Measurements from ENCODE around the gene EFCC1. TPM values are rescaled to one million over a fixed set of nuclear protein-coding genes. Genes with fewer than 3 reads are reported as not detected.

Gene EFCC1
- polyA plus RNA-seq, 1 experiment, result 0.27 TPM

DNA sequence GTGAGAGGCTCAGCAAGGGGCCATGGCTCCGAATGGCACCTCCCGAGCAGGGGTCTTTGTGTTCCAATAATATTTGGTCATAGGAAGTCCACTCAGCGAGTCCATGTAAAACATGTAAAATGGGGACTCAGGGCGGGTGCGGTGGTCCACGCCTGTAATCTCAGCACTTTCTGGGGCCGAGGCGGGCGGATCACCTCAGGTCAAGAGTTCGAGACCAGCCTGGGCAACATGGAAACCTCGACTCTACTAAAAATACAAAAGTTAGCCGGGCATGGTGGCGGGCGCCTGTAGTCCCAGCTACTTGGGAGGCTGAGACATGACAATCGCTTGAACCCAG is 26.4 kb downstream of the EFCC1 start:
- H3K27me3 ChIP-seq (ENCODE audit: control insufficient read depth, insufficient read depth, low read length), result peaks cover 34% of the 10 kb centered on the region
- H3K27ac ChIP-seq (ENCODE audit: low read depth, low read length), result no peak overlapping the region
- ChIA-PET CTCF (interaction anchor here (1.1 kb wide), 1 partner anchor 57 kb away, joined by 5 read pairs; no protein-coding TSS in a partner anchor), POLR2A (interaction anchor here (1.3 kb wide), 1 partner anchor 222 kb away, joined by 5 read pairs; the partner anchor contains the start of gene COPG1)
- H3K4me3 ChIP-seq (ENCODE audit: low read depth, low read length), result no peak overlapping the region
- peaks cover 18% of the 10 kb centered on the region for H3K9me3 ChIP-seq (ENCODE audit: control insufficient read depth, insufficient read depth, low read length)
- TF ChIP-seq, protein P1, sequence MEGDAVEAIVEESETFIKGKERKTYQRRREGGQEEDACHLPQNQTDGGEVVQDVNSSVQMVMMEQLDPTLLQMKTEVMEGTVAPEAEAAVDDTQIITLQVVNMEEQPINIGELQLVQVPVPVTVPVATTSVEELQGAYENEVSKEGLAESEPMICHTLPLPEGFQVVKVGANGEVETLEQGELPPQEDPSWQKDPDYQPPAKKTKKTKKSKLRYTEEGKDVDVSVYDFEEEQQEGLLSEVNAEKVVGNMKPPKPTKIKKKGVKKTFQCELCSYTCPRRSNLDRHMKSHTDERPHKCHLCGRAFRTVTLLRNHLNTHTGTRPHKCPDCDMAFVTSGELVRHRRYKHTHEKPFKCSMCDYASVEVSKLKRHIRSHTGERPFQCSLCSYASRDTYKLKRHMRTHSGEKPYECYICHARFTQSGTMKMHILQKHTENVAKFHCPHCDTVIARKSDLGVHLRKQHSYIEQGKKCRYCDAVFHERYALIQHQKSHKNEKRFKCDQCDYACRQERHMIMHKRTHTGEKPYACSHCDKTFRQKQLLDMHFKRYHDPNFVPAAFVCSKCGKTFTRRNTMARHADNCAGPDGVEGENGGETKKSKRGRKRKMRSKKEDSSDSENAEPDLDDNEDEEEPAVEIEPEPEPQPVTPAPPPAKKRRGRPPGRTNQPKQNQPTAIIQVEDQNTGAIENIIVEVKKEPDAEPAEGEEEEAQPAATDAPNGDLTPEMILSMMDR (IDR thresholded peaks at IDR 0.05; ENCODE audit: low read depth, low read length), result no peak
- DNase-seq (ENCODE audit: low read depth, low spot score), result no peak

DNA sequence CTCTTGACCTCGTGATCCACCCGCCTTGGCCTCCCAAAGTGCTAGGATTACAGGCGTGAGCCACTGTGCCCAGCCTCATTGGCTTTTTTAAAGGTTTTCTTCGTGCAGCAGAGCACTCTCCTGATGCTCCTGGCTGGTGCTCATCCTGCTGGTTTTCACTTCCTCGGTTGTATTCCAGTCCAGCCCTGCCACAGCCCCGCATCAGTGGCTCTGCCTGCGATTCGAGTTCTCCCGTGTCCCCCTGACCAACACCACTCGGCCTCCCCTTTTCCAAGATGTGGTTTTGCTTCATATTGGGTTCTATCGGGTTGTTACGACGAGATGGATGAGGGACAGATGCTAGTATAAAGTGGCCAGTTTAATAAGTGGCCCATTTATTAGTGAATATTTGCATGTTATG is 27.8 kb downstream of the EFCC1 start:
- TF ChIP-seq, protein P1 (IDR thresholded peaks at IDR 0.05; ENCODE audit: low read depth, low read length), result no peak
- Histone ChIP-seq H3K9me3 (ENCODE audit: control insufficient read depth, insufficient read depth, low read length) (peaks cover 10% of the 10 kb centered on the region), H3K27me3 (ENCODE audit: control insufficient read depth, insufficient read depth, low read length) (peaks cover 40% of the 10 kb centered on the region), H3K27ac (ENCODE audit: low read depth, low read length) (no peak overlapping the region), H3K4me3 (ENCODE audit: low read depth, low read length) (no peak overlapping the region)
- DNase-seq (ENCODE audit: low read depth, low spot score), result no peak
- ChIA-PET CTCF (interaction anchor here (4.8 kb wide), 1 partner anchor 24 kb away, joined by 29 read pairs; no protein-coding TSS in a partner anchor), POLR2A (no interaction called here)

DNA sequence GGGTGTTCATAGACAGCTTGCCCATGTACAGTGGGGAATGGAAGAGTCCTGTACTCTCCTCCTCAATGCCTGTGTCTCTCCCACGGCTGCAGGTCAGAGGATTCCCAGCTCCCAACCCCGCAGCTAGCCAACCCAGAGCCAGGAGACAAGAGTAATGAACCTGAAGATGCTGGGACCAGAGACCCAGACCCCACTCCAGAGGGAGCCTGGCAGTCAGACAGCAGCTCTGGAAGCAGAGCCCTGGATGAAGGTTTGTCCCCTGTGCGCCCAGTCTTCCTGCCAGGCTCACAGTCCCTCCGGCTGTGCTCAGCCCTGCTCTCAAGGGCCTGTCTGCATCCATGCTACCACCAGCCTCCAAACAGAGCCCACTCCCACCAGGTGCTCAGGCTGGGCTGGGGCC is 29.5 kb downstream of the EFCC1 start:
- TF ChIP-seq, protein P1 (IDR thresholded peaks at IDR 0.05; ENCODE audit: low read depth, low read length), result no peak
- ChIA-PET POLR2A (no interaction called here), CTCF (interaction anchor here (3.0 to 4.8 kb wide), 2 partner anchors 22 to 60 kb away, joined by 12 to 29 read pairs; no protein-coding TSS in a partner anchor)
- Histone ChIP-seq H3K27me3 (ENCODE audit: control insufficient read depth, insufficient read depth, low read length) (peaks cover 36% of the 10 kb centered on the region), H3K27ac (ENCODE audit: low read depth, low read length) (no peak overlapping the region), H3K4me3 (ENCODE audit: low read depth, low read length) (no peak overlapping the region), H3K9me3 (ENCODE audit: control insufficient read depth, insufficient read depth, low read length) (peaks cover 10% of the 10 kb centered on the region)
- DNase-seq (ENCODE audit: low read depth, low spot score), result no peak

DNA sequence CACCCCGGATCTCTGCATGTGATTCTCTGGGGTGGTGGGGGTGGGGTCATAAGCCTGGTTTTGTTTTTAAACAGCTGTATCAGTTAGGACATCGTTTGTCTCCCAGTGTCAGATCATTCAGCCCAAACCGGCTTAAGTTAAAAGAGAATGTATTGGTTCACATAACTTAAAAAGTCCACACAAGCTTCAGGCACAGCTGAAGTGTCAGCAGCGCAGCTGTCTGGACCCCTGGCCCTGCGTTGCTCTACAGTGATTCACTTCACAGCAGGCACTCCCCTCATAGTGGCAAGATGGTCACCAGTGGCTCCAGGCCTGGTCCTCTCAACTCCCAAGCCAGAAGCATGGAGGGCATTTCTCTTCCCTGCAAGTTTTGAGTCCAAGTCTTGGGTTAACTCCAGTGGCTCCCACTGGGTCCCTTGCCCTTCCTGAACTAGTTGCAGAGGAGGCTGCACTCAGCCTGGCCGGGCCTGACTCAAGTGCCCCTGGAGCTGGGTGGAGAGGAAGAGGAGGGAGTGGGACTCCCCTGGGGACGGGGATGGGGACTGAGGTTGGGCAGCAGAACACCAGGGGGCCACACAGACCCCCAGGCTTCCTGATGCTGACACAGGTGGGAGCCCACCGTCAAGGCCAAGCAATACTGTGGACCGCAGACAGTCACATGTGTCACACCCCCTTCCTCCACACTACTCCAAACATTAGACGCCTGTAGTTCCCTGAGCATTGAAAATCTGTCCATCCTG is 30.5 kb downstream of the EFCC1 start:
- TF ChIP-seq, protein P1 (IDR thresholded peaks at IDR 0.05; ENCODE audit: low read depth, low read length), result no peak
- ChIA-PET POLR2A (no interaction called here), CTCF (interaction anchor here (0.6 to 4.8 kb wide), 3 partner anchors 21 to 61 kb away, joined by 3 to 29 read pairs (median 12); no protein-coding TSS in a partner anchor)
- Histone ChIP-seq H3K27ac (ENCODE audit: low read depth, low read length) (no peak overlapping the region), H3K27me3 (ENCODE audit: control insufficient read depth, insufficient read depth, low read length) (peaks cover 31% of the 10 kb centered on the region), H3K4me3 (ENCODE audit: low read depth, low read length) (no peak overlapping the region), H3K9me3 (ENCODE audit: control insufficient read depth, insufficient read depth, low read length) (peaks cover 10% of the 10 kb centered on the region)
- no peak for DNase-seq (ENCODE audit: low read depth, low spot score)

DNA sequence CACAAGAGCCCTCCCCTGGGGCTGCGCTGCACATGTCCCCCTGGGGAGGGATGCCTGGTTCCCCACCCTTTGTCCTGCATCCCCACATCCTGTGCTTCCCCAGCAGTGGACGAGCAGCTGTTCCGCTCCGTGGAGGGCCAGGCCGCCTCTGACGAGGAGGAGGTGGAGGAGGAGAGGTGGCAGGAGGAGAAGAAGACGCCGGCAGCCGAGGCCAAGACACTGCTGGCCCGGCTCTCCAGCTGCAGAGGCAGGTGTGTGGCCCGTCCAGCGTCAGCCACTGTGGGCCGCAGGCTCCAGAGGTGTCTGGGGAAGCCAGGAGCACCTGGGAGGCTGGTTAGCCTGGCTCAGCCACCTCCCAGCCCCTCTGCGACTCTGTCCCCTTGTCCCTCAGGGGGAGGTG is 31.6 kb downstream of the EFCC1 start:
- no peak overlapping the region for H3K27ac ChIP-seq (ENCODE audit: low read depth, low read length)
- ChIA-PET POLR2A (no interaction called here), CTCF (interaction anchor here (4.8 kb wide), 1 partner anchor 20 kb away, joined by 29 read pairs; no protein-coding TSS in a partner anchor)
- DNase-seq (ENCODE audit: low read depth, low spot score), result no peak
- TF ChIP-seq, protein P1 (IDR thresholded peaks at IDR 0.05; ENCODE audit: low read depth, low read length), result no peak
- H3K27me3 ChIP-seq (ENCODE audit: control insufficient read depth, insufficient read depth, low read length), result peaks cover 32% of the 10 kb centered on the region
- peaks cover 6% of the 10 kb centered on the region for H3K9me3 ChIP-seq (ENCODE audit: control insufficient read depth, insufficient read depth, low read length)
- no peak overlapping the region for H3K4me3 ChIP-seq (ENCODE audit: low read depth, low read length)

All from AG04450 (cell line).